ENCODE results near the gene MATK.

Gene MATK

GRCh38 chr19:3734310-3734600 is 51.9 kb downstream of the MATK start:
- Histone ChIP-seq H3K4me1 (ENCODE audit: control insufficient read depth, insufficient read depth, low read length) (no peaks in the 10 kb centered on the region), H3K36me3 (ENCODE audit: control insufficient read depth, insufficient read depth, low read length) (peaks cover 46% of the 10 kb centered on the region), H3K27me3 (ENCODE audit: control insufficient read depth, insufficient read depth, low read length) (no peaks in the 10 kb centered on the region), H3K4me3 (ENCODE audit: low read depth, low read length) (no peak overlapping the region), H3K9me3 (ENCODE audit: control insufficient read depth, insufficient read depth, low read length) (no peaks in the 10 kb centered on the region), H3K9ac (ENCODE audit: low read depth, low read length) (no peak overlapping the region)

GRCh38 chr19:3733549-3734309 is 52.5 kb downstream of the MATK start:
- Histone ChIP-seq H3K4me1 (ENCODE audit: control insufficient read depth, insufficient read depth, low read length) (no peaks in the 10 kb centered on the region), H3K4me3 (ENCODE audit: low read depth, low read length) (no peak overlapping the region), H3K36me3 (ENCODE audit: control insufficient read depth, insufficient read depth, low read length) (peaks cover 43% of the 10 kb centered on the region), H3K27me3 (ENCODE audit: control insufficient read depth, insufficient read depth, low read length) (no peaks in the 10 kb centered on the region), H3K9me3 (ENCODE audit: control insufficient read depth, insufficient read depth, low read length) (no peaks in the 10 kb centered on the region), H3K9ac (ENCODE audit: low read depth, low read length) (no peak overlapping the region)

GRCh38 chr19:3732108-3732507 is 54.1 kb downstream of the MATK start:
- H3K9ac ChIP-seq (ENCODE audit: low read depth, low read length): no peak overlapping the region
- H3K4me3 ChIP-seq (ENCODE audit: low read depth, low read length): no peak overlapping the region
- peaks cover 30% of the 10 kb centered on the region for H3K36me3 ChIP-seq (ENCODE audit: control insufficient read depth, insufficient read depth, low read length)
- no peaks in the 10 kb centered on the region for H3K4me1 ChIP-seq (ENCODE audit: control insufficient read depth, insufficient read depth, low read length)
- no peaks in the 10 kb centered on the region for H3K27me3 ChIP-seq (ENCODE audit: control insufficient read depth, insufficient read depth, low read length)
- no peaks in the 10 kb centered on the region for H3K9me3 ChIP-seq (ENCODE audit: control insufficient read depth, insufficient read depth, low read length)

DNA sequence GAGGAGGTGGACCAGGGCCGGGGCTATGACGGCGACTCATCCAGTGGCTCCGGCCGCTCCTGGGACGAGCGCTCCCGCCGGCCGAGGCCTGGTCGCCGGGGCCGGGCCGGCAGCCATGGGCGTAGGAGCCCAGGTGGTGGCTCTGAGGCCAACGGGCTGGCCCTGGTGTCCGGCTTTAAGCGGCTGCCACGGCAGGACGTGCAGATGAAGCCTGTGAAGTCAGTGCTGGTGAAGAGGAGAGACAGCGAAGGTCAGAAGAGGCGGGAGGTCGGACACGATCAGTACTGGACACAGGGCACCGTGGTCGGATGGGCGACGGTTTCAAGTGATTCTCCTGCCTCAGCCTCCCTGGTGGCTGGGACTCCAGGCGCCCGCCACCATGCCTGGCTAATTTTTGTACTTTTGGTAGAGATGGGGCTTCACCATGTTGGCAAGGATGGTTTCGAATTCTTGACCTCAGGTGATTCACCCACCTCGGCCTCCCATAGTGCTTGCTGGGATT is 55.7 kb downstream of the MATK start:
- Histone ChIP-seq H3K9me3 (ENCODE audit: control insufficient read depth, insufficient read depth, low read length) (no peaks in the 10 kb centered on the region), H3K4me1 (ENCODE audit: control insufficient read depth, insufficient read depth, low read length) (peaks cover 2% of the 10 kb centered on the region), H3K9ac (ENCODE audit: low read depth, low read length) (no peak overlapping the region), H3K4me3 (ENCODE audit: low read depth, low read length) (no peak overlapping the region), H3K27me3 (ENCODE audit: control insufficient read depth, insufficient read depth, low read length) (no peaks in the 10 kb centered on the region), H3K36me3 (ENCODE audit: control insufficient read depth, insufficient read depth, low read length) (peaks cover 17% of the 10 kb centered on the region)

Measured in iPS-15b (cell line).